ENCODE measurements around the gene ANKRD49. TPM values are rescaled to one million over a fixed set of nuclear protein-coding genes. Genes with fewer than 3 reads are reported as not detected.

ANKRD49 gene
- total RNA-seq, 1 donor from 2014 or later: 21.2 TPM

GRCh38 chr11:94515398-94515797 is 21.6 kb downstream of the ANKRD49 start:
- no peaks in the 10 kb centered on the region for H3K9me3 Mint-ChIP-seq
- peaks cover 45% of the 10 kb centered on the region for H3K27me3 Mint-ChIP-seq (ENCODE audit: insufficient read depth)
- no peak for DNase-seq (ENCODE audit: low spot score)
- no peak overlapping the region for H3K27ac Mint-ChIP-seq
- intact Hi-C loops (cut with micrococcal nuclease): loop anchor here (5.0 kb wide), 1 partner anchor 362 kb away; no protein-coding TSS in a partner anchor
- H3K36me3 Mint-ChIP-seq (ENCODE audit: low read depth): no peaks in the 10 kb centered on the region
- H3K4me1 Mint-ChIP-seq (ENCODE audit: low read depth): peaks cover 16% of the 10 kb centered on the region
- H3K4me3 Mint-ChIP-seq: no peak overlapping the region

DNA sequence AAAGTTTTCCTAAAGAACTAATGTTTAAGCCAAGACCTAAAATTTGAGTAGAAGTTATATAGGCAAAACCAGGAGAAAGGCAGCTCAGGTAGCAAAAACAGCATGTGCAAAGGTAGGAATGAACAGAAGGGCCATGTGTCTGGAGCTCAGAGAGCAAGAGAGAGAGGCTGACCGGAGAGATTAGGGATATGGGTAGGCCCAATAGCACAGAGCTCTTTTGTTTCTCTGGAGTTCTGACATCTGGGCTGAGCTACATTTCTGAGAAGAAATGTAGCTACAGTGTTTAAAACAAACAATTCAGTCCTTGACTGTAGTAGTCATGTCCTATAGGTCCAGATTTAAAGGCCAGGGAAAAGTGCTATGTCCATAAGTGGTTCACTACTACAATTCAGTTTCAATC is 22.9 kb downstream of the ANKRD49 start:
- H3K4me3 Mint-ChIP-seq: no peak overlapping the region
- peaks cover 32% of the 10 kb centered on the region for H3K27me3 Mint-ChIP-seq (ENCODE audit: insufficient read depth)
- H3K36me3 Mint-ChIP-seq (ENCODE audit: low read depth): no peaks in the 10 kb centered on the region
- H3K9me3 Mint-ChIP-seq: no peaks in the 10 kb centered on the region
- no peak overlapping the region for H3K27ac Mint-ChIP-seq
- H3K4me1 Mint-ChIP-seq (ENCODE audit: low read depth): peaks cover 15% of the 10 kb centered on the region
- DNase-seq (ENCODE audit: low spot score): no peak
- intact Hi-C loops (cut with micrococcal nuclease): loop anchor here (5.0 kb wide), 1 partner anchor 361 kb away; no protein-coding TSS in a partner anchor

DNA sequence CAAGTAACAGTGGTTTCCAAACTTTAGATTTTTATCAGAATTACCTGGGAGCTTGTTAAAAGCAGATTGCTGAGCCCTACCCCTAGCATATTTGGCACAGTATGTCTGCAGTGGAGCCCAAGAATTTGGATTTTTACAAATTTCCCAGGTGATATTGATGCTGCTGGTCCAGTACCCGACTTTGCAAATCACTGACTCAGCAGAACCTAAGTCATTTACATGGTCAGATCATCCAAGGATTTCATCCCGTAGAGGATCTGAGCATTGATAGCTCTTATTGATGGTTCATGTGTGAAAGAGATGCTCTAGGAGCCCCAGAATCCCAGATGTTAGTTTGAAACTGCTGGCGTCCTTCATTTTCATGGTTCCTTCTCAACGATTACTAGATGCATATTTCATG is 24.5 kb downstream of the ANKRD49 start:
- H3K4me3 Mint-ChIP-seq: no peak overlapping the region
- peaks cover 25% of the 10 kb centered on the region for H3K27me3 Mint-ChIP-seq (ENCODE audit: insufficient read depth)
- intact Hi-C loops (cut with micrococcal nuclease): loop anchor here (2.0 to 5.0 kb wide), 2 partner anchors 359 to 1909 kb away; no protein-coding TSS in a partner anchor

DNA sequence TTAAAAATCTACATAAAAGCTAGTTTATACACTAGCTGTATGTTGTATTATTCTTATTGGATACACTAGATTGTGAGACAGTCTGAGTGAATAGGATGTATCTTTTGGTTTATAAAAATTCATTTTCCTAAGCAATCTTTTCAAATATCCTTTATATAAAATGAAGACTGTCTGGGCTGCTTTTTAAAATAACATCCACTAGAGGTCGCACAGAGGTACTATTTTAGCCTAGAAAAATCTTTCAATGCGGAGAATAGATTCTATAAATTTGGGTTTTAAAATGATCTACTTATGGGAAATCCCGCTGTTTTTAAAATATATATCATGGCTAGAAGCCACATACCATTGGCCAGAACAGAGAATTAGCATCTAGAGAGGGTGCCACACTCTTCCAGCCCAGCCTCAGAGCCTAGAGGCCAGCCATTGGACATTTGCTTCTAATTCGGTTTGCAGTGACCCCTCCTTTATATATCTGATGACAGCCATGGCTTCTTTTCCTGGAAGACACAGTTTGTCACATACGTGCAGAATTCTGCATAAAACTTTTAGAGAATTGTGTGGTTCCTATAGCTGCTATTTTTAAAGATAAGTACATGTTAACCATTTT is 25.8 kb downstream of the ANKRD49 start:
- H3K27me3 Mint-ChIP-seq (ENCODE audit: insufficient read depth): peaks cover 27% of the 10 kb centered on the region
- H3K9me3 Mint-ChIP-seq: no peaks in the 10 kb centered on the region
- H3K4me1 Mint-ChIP-seq (ENCODE audit: low read depth): no peaks in the 10 kb centered on the region
- H3K36me3 Mint-ChIP-seq (ENCODE audit: low read depth): no peaks in the 10 kb centered on the region
- no peak overlapping the region for H3K4me3 Mint-ChIP-seq
- H3K27ac Mint-ChIP-seq: no peak overlapping the region
- DNase-seq (ENCODE audit: low spot score): no peak
- intact Hi-C loops (cut with micrococcal nuclease): loop anchor here (1.0 to 10.0 kb wide), 6 partner anchors 25 to 1907 kb away; partner anchors contain the start of gene AMOTL1

More for the DNA sequence above, 24.5 kb downstream of the ANKRD49 start:
- Mint-ChIP-seq H3K36me3 (ENCODE audit: low read depth) (no peaks in the 10 kb centered on the region), H3K27ac (no peak overlapping the region), H3K9me3 (no peaks in the 10 kb centered on the region), H3K4me1 (ENCODE audit: low read depth) (peaks cover under 1% of the 10 kb centered on the region)
- no peak for DNase-seq (ENCODE audit: low spot score)

GRCh38 chr11:94521684-94522083 is 27.9 kb downstream of the ANKRD49 start:
- no peak for DNase-seq (ENCODE audit: low spot score)
- Mint-ChIP-seq H3K27ac (no peak overlapping the region), H3K4me1 (ENCODE audit: low read depth) (no peaks in the 10 kb centered on the region), H3K27me3 (ENCODE audit: insufficient read depth) (peaks cover 24% of the 10 kb centered on the region), H3K36me3 (ENCODE audit: low read depth) (no peaks in the 10 kb centered on the region), H3K9me3 (no peaks in the 10 kb centered on the region), H3K4me3 (no peak overlapping the region)
- intact Hi-C loops (cut with micrococcal nuclease): loop anchor here (10.0 kb wide), 1 partner anchor 243 kb away; the partner anchor contains the start of gene AMOTL1

GRCh38 chr11:94524341-94524740 is 30.6 kb downstream of the ANKRD49 start:
- H3K4me1 Mint-ChIP-seq (ENCODE audit: low read depth): no peaks in the 10 kb centered on the region
- H3K36me3 Mint-ChIP-seq (ENCODE audit: low read depth): no peaks in the 10 kb centered on the region
- H3K9me3 Mint-ChIP-seq: no peaks in the 10 kb centered on the region
- no peak overlapping the region for H3K4me3 Mint-ChIP-seq
- no peak overlapping the region for H3K27ac Mint-ChIP-seq
- H3K27me3 Mint-ChIP-seq (ENCODE audit: insufficient read depth): peaks cover 34% of the 10 kb centered on the region
- no peak for DNase-seq (ENCODE audit: low spot score)
- intact Hi-C loops (cut with micrococcal nuclease): loop anchor here (10.0 kb wide), 1 partner anchor 240 kb away; the partner anchor contains the start of gene AMOTL1

DNA sequence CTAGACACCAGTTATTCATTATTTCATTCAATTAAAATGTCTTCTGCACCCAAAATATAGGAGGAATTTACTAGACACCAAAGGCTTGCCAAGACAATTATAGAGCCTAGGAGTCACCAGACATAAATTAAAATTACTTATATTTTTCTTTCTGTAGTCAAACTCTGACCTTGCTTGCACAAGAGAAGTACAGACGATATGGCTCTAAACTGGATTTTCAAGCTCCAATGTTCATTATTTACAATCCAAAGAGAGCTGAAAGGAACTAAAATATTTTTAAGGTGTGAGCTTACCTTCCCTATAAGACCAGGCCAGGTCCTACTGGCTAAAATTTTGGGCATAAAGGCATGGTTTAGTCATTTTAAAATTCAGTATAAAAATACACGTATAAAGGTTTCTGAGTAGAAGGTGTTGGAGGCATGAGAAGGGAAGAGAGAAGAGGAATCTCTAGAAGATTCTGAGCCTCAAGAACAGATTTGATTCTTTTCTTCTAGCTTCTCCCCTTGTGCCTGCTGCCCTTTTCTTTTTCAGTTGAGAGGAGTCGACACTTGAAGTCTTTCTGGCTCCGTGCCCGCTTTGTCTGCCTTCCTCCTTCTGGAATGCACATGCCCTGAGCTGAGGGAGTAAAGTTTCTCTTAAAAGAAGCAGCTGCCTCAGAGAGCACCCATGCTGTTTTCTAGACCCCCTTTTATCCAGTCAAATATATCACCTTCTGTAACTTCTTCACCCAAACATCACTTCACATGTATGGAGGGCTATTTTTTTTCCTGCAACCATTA is 32.0 kb downstream of the ANKRD49 start:
- DNase-seq (ENCODE audit: low spot score): no peak
- Mint-ChIP-seq H3K4me1 (ENCODE audit: low read depth) (no peaks in the 10 kb centered on the region), H3K27ac (no peak overlapping the region), H3K36me3 (ENCODE audit: low read depth) (no peaks in the 10 kb centered on the region), H3K27me3 (ENCODE audit: insufficient read depth) (peaks cover 34% of the 10 kb centered on the region), H3K9me3 (no peaks in the 10 kb centered on the region), H3K4me3 (no peak overlapping the region)
- intact Hi-C loops (cut with micrococcal nuclease): loop anchor here (10.0 kb wide), 1 partner anchor 239 kb away; the partner anchor contains the start of gene AMOTL1

GRCh38 chr11:94526645-94527438 is 33.1 kb downstream of the ANKRD49 start:
- no peak overlapping the region for H3K4me3 Mint-ChIP-seq
- no peaks in the 10 kb centered on the region for H3K9me3 Mint-ChIP-seq
- DNase-seq (ENCODE audit: low spot score): no peak
- intact Hi-C loops (cut with micrococcal nuclease): loop anchor here (10.0 kb wide), 1 partner anchor 238 kb away; the partner anchor contains the start of gene AMOTL1
- H3K4me1 Mint-ChIP-seq (ENCODE audit: low read depth): no peaks in the 10 kb centered on the region
- peaks cover 34% of the 10 kb centered on the region for H3K27me3 Mint-ChIP-seq (ENCODE audit: insufficient read depth)
- no peaks in the 10 kb centered on the region for H3K36me3 Mint-ChIP-seq (ENCODE audit: low read depth)
- no peak overlapping the region for H3K27ac Mint-ChIP-seq

GRCh38 chr11:94528551-94528950 is 34.8 kb downstream of the ANKRD49 start:
- Mint-ChIP-seq H3K27me3 (ENCODE audit: insufficient read depth) (peaks cover 33% of the 10 kb centered on the region), H3K4me3 (no peak overlapping the region), H3K36me3 (ENCODE audit: low read depth) (no peaks in the 10 kb centered on the region), H3K27ac (no peak overlapping the region), H3K4me1 (ENCODE audit: low read depth) (no peaks in the 10 kb centered on the region), H3K9me3 (no peaks in the 10 kb centered on the region)
- no peak for DNase-seq (ENCODE audit: low spot score)
- intact Hi-C loops (cut with micrococcal nuclease): loop anchor here (10.0 kb wide), 1 partner anchor 236 kb away; the partner anchor contains the start of gene AMOTL1

- no peaks in the 10 kb centered on the region for H3K4me1 Mint-ChIP-seq (ENCODE audit: low read depth)
- H3K9me3 Mint-ChIP-seq: no peaks in the 10 kb centered on the region
- peaks cover 36% of the 10 kb centered on the region for H3K27me3 Mint-ChIP-seq (ENCODE audit: insufficient read depth)
- no peak overlapping the region for H3K27ac Mint-ChIP-seq
- H3K4me3 Mint-ChIP-seq: no peak overlapping the region
- no peaks in the 10 kb centered on the region for H3K36me3 Mint-ChIP-seq (ENCODE audit: low read depth)
- DNase-seq (ENCODE audit: low spot score): no peak
- intact Hi-C loops (cut with micrococcal nuclease): no loop called here
Measured at GRCh38 chr11:94532211-94532610, 38.4 kb downstream of the ANKRD49 start.

DNA sequence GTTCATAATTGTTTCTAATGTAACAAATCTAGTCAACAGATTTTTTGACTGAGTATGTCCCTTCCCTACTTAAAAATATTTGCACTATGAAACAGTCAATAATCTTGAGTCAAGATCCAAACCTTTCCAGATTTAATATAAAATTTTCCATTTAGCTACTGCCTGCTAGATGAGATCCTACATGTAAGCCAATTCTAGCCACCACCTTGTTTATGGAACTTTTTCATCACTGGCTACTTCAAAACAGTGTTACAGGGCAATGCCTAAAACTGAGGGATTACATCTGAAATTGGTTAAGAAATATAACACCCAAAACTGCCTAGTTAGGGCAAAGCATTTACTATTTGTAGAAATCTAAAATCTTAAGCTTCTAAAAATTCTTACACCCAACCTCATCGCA is 39.4 kb downstream of the ANKRD49 start:
- H3K27me3 Mint-ChIP-seq (ENCODE audit: insufficient read depth): peaks cover 36% of the 10 kb centered on the region
- H3K4me1 Mint-ChIP-seq (ENCODE audit: low read depth): no peaks in the 10 kb centered on the region
- H3K9me3 Mint-ChIP-seq: no peaks in the 10 kb centered on the region
- H3K27ac Mint-ChIP-seq: no peak overlapping the region
- H3K4me3 Mint-ChIP-seq: no peak overlapping the region
- intact Hi-C loops (cut with micrococcal nuclease): no loop called here
- DNase-seq (ENCODE audit: low spot score): no peak
- H3K36me3 Mint-ChIP-seq (ENCODE audit: low read depth): no peaks in the 10 kb centered on the region

DNA sequence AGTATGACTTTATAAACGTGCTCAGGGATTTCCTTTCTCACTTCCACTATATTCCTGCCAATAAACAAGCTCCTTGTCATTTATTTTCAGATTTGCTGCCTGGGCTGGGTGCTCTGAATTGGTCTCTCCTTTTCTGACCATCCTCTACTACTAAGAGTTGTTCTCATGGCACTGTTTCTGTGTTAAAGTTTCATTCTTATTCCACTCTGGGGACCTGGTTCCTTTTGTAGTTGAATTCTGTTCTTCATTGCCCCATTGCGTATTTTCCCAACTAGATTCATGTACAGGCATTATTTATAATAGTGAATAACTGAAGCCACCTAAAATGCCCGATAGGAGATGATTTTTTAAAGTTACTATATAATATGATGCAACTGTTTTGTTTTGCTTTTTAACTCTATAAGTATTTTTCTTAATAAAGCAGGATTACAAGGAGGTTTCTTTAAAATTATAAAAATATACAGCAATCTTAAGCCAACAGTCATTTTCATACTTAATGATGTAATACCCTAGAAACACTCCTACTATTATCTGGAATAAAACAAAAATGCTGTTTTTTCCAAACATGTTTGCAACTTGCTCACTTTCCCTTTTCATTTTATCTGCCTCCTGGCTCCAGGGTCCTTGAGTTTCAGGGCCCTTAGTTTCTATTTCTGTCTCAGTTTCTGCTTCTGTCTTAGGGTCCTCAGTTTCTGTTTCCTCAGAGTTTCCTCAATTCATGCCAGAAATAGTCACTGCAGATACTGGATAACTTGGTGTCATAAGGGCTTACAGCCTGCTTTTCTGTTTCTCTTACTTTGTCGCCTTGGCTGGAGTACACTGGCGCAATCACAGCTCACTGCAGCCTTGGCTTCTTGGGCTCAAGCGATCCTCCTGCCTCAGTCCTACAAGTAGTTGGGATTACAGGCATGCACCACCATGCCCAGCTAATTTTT is 40.2 kb downstream of the ANKRD49 start:
- no peaks in the 10 kb centered on the region for H3K36me3 Mint-ChIP-seq (ENCODE audit: low read depth)
- no peak for DNase-seq (ENCODE audit: low spot score)
- peaks cover 30% of the 10 kb centered on the region for H3K27me3 Mint-ChIP-seq (ENCODE audit: insufficient read depth)
- no peaks in the 10 kb centered on the region for H3K9me3 Mint-ChIP-seq
- H3K27ac Mint-ChIP-seq: no peak overlapping the region
- H3K4me3 Mint-ChIP-seq: no peak overlapping the region
- H3K4me1 Mint-ChIP-seq (ENCODE audit: low read depth): no peaks in the 10 kb centered on the region
- intact Hi-C loops (cut with micrococcal nuclease): no loop called here

Measured in activated T-helper 1 cell treated with anti-CD3 and anti-CD28 coated beads, Interleukin-12 subunit alpha, Interleukin-12 subunit beta, Interleukin-2, Interleukin-4 antibody, amounts not matched to agents 30 ng/mL and 10 ng/mL and 1 ng/mL, durations not matched to agents 14 hours and 24 hours and 36 hours (primary cell).